AG10803 (cell line): ENCODE measurements around the gene CENPT.

Source experiments
- DNase-seq: peaks from one replicate; pipeline ENCODE4 v3.0.0; 2010; ENCODE audit warnings: low read depth
- H3K4me3 ChIP-seq: 2 replicates; pipeline ENCODE4 v1.5.1; 2011; ENCODE audit warnings: mild to moderate bottlenecking, low read length, control low read depth
- CTCF ChIP-seq: conservative IDR thresholded peaks from 2 replicates; pipeline ENCODE4 v1.5.1; 2011; ENCODE audit warnings: mild to moderate bottlenecking, low read length, control low read depth, inconsistent platforms

The CENPT gene

DNA sequence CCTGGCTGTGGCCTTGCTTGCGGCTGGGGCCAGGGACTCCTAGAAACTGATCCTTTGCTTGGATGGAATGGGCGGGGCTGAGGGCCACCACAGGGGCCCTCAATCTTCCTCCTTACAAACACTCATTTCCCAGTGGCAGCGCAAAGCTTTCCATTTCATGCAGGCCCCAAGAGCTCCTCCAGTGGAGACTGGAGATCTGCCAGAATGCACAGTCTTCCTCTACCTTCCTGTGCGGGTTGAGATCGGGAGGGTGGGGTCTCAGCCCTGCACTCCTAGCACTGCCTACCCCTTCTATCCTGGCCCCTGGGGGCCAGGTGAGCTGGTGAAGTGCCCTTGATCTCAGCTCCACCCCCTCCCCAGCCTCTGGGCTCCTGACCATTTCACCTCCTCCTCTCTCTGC, 38.9 kb upstream of the CENPT start:
- no peak for DNase-seq
- H3K4me3 ChIP-seq, result no peak overlapping the region
- no peak for TF ChIP-seq CTCF

GRCh38 chr16:67885976-67886375, 38.5 kb upstream of the CENPT start:
- no peak for TF ChIP-seq CTCF
- no peak for DNase-seq
- H3K4me3 ChIP-seq, result no peak overlapping the region

DNA sequence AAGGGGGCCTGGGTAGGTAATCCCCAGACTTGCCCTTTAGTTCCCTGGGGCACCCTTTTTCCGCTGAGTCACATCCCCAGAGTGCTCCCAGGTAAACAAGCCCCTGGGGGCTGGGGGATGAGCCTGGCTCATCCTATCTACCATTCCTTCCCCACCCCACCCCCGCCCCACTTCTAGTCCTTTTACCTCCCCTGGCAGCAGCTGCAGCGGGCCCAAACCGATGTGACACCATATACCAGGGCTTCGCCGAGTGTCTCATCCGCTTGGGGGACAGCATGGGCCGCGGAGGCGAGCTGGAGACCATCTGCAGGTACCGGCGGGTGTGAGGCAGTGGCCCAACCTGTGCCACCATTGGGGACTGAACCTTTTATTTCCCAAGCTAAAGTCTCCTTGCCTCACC, 38.1 kb upstream of the CENPT start:
- no peak overlapping the region for H3K4me3 ChIP-seq
- no peak for TF ChIP-seq CTCF
- DNase-seq, result no peak

DNA sequence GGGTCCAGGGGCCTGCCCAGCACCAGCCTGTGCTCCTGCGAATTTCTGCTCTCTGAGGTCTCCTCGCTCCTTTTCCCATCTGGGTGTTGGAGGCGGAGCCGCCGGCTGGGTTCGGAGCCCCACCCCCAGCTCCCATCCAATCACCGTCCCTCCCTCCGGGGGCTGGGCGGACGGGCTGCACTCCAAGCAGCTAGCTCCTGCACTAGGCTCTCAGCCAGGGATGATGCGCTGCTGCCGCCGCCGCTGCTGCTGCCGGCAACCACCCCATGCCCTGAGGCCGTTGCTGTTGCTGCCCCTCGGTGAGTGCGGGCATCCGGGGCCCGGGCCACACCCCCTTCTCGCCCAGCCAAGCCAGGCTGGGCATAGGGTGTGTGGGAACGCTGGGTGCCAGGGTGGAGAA, 37.2 kb upstream of the CENPT start, which contains the start of gene NRN1L:
TSS of gene NRN1L (plus strand) at position 202 of the 400 bp plus-strand sequence. CDS start at position 221, 19 bp downstream.
- DNase-seq, result peak; percentile 87
- TF ChIP-seq CTCF, result no peak
- no peak within 1 kb of the TSS for H3K4me3 ChIP-seq

DNA sequence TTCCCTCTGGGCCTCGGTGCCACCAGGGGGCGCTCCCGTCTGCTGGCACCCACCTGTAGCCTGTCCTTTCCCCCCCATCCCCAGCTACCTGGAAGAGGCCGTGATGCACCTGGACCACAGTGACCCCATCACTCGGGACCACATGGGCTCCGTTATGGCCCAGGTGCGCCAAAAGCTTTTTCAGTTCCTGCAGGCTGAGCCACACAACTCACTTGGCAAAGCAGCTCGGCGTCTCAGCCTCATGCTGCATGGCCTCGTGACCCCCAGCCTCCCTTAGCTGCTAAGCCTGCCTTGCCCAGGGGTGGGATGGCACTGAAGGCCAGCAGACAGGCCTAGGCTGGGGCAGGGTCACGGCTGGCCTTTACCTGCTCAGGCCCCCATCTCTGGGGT, 36.4 kb upstream of the CENPT start:
- TF ChIP-seq CTCF, result peak; percentile 70
- no peak for DNase-seq

DNA sequence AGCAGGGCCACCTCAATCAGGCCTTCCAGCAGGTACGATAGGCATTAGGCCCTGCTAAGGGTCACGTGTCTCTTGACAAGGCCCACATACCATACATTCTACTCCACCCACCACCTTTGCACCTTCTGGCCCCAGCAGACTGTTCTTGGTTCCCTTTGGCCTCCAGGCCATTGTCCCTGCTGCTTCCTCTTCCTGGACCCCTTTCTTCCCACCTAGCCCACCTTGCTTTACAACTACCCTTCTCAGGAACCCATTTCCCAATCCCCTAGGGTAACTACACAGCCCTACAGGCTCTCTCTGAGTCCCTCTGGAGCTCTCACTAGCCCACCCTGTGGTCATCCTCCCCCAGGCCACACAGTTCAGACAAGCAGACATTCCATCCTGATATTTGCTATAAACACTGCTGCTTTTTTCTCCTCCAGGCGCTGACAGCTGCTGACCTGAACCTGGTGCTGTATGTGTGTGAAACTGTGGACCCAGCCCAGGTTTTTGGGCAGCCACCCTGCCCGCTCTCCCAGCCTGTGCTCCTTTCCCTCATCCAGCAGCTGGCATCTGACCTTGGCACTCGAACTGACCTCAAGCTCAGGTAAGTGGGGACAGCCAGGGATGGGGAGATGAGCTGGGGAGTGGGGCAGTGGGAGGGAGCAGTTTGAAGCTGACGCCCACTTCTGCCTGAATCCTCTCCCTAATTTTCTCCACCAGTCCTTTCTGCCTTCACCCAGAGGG, 35.8 kb upstream of the CENPT start:
- H3K4me3 ChIP-seq, result no peak overlapping the region
- TF ChIP-seq CTCF, result no peak
- DNase-seq, result peak; percentile 41

More for the DNA sequence above, 36.4 kb upstream of the CENPT start:
- H3K4me3 ChIP-seq, result no peak overlapping the region

- peak; percentile 20 for DNase-seq
- TF ChIP-seq CTCF, result no peak
- no peak overlapping the region for H3K4me3 ChIP-seq
Measured at GRCh38 chr16:67882374-67883145, 35.1 kb upstream of the CENPT start.
